DMS114 treated with DMSO at 0.1 percent for 48 hours (cell line): Measurements from ENCODE around the gene PACSIN1.

ENCODE experiments used
- DNase-seq: peaks from one replicate; lab custom pipeline; 2025; ENCODE audit not compliant: unreplicated experiment; lab: John Stamatoyannopoulos, UW

The PACSIN1 gene

GRCh38 chr6:34543421-34543820 lies 77.5 kb downstream of the PACSIN1 start:
- DNase-seq, result no peak

- DNase-seq, result no peak
These were observed 78.3 kb downstream of the PACSIN1 start for GRCh38 chr6:34544052-34544604.

GRCh38 chr6:34544776-34545471 lies 79.0 kb downstream of the PACSIN1 start:
- no peak for DNase-seq

- no peak for DNase-seq
These were observed 80.9 kb downstream of the PACSIN1 start for GRCh38 chr6:34546551-34547321.

GRCh38 chr6:34547701-34548644 lies 82.1 kb downstream of the PACSIN1 start:
- DNase-seq, result no peak

GRCh38 chr6:34549026-34549803 lies 83.3 kb downstream of the PACSIN1 start:
- DNase-seq, result no peak

GRCh38 chr6:34549804-34550202 lies 83.9 kb downstream of the PACSIN1 start:
- no peak for DNase-seq

GRCh38 chr6:34551720-34552119 lies 85.8 kb downstream of the PACSIN1 start:
- no peak for DNase-seq

GRCh38 chr6:34552620-34553019 lies 86.7 kb downstream of the PACSIN1 start:
- DNase-seq, result no peak

- no peak for DNase-seq
These were observed 87.3 kb downstream of the PACSIN1 start for GRCh38 chr6:34553146-34553545.

- no peak for DNase-seq
These were observed 87.9 kb downstream of the PACSIN1 start for GRCh38 chr6:34553750-34554149.

- no peak for DNase-seq
These were observed 88.6 kb downstream of the PACSIN1 start for GRCh38 chr6:34554291-34555006.

GRCh38 chr6:34555007-34555322 lies 89.1 kb downstream of the PACSIN1 start:
- no peak for DNase-seq

GRCh38 chr6:34555328-34555727 lies 89.5 kb downstream of the PACSIN1 start:
- no peak for DNase-seq

GRCh38 chr6:34556031-34556471 lies 90.2 kb downstream of the PACSIN1 start, which contains the start of gene SPDEF:
SPDEF (minus strand) TSS chr6:34556329; CDS start chr6:34544455, 11,874 bp downstream.
- no peak for DNase-seq

GRCh38 chr6:34556493-34556892 lies 90.6 kb downstream of the PACSIN1 start:
- no peak for DNase-seq

GRCh38 chr6:34557228-34557627 lies 91.4 kb downstream of the PACSIN1 start:
- no peak for DNase-seq

- DNase-seq, result no peak
These were observed 92.4 kb downstream of the PACSIN1 start for GRCh38 chr6:34558172-34558714.

GRCh38 chr6:34559651-34560365 lies 93.9 kb downstream of the PACSIN1 start:
- no peak for DNase-seq
